Neural cell (in vitro differentiated cells): ENCODE data around the gene KCNJ5.

Experiments
- CTCF ChIP-seq: fragments of 450-650 bp; IDR thresholded peaks from 2 replicates; pipeline ENCODE4 v1.5.1; 2014; ENCODE audit warnings: antibody characterized with exemption, mild to moderate bottlenecking, moderate library complexity; ENCODE audit not compliant: poor library complexity, severe bottlenecking
- EP300 ChIP-seq: fragments of 450-650 bp; conservative IDR thresholded peaks from 2 replicates; pipeline ENCODE4 v1.6.1; 2014; ENCODE audit warnings: antibody characterized with exemption, mild to moderate bottlenecking, moderate library complexity; ENCODE audit not compliant: poor library complexity, severe bottlenecking
- EZH2 ChIP-seq: fragments of 200-600, 300-800 bp; shearing (Covaris generic), sonication (generic); IDR thresholded peaks from 2 replicates; pipeline ENCODE4 v1.6.1; 2014; ENCODE audit warnings: antibody characterized with exemption, low read length, borderline replicate concordance, mild to moderate bottlenecking; ENCODE audit not compliant: insufficient read depth, poor library complexity, severe bottlenecking
- MXI1 ChIP-seq: fragments of 450-650 bp; conservative IDR thresholded peaks from 2 replicates; pipeline ENCODE4 v1.6.1; 2014; ENCODE audit warnings: antibody characterized with exemption, mild to moderate bottlenecking; ENCODE audit not compliant: poor library complexity, severe bottlenecking
- POLR2AphosphoS5 ChIP-seq: IDR thresholded peaks from 2 replicates; pipeline ENCODE4 v1.6.1; 2012
- RAD21 ChIP-seq: fragments of 450-650 bp; conservative IDR thresholded peaks from 2 replicates; pipeline ENCODE4 v1.6.1; 2014; ENCODE audit warnings: antibody characterized with exemption, mild to moderate bottlenecking, moderate library complexity

GRCh38 chr11:128961645-128962044 is 70.5 kb downstream of the KCNJ5 start:
- TF ChIP-seq EZH2 (no peak), MXI1 (no peak), CTCF (no peak), RAD21 (no peak), EP300 (no peak), POLR2AphosphoS5 (no peak)
